HCT116 (cell line): ENCODE measurements around the gene CAMK2D. TPM values are rescaled to one million over a fixed set of nuclear protein-coding genes. Genes with fewer than 3 reads are reported as not detected.

Experiments
- ATAC-seq: fragments of 200-7000 bp; cut with Tn5 transposase; 2 replicates; pipeline ENCODE4 v1.9.1; 2020; ENCODE audit warnings: mild to moderate bottlenecking, moderate library complexity
- BruUV-seq: library from RNA; stranded (reverse); fragments of 400-500 nt; replicated peaks from 2 replicates; lab custom pipeline; 2021; lab: Mats Ljungman, UMichigan
- CTCF ChIA-PET: fragments of 300-600 bp; sonication (Branson Sonifier 250); formaldehyde crosslinking; loops from one replicate; lab custom pipeline; 2021; ENCODE audit warnings: antibody characterized with exemption; lab: Charles Lee
- POLR2A ChIA-PET: fragments of 300-600, 350-600 bp; sonication (Branson Sonifier 250); formaldehyde crosslinking; loops from one replicate; lab custom pipeline; 2021; ENCODE audit warnings: antibody characterized with exemption; lab: Charles Lee
- RAD21 ChIA-PET, 2 experiments: fragments of 300-600 bp; sonication (Branson Sonifier 250); formaldehyde crosslinking; loops; one replicate each; lab custom pipeline; 2023; ENCODE audit warnings: low total read pairs in 2 of 2; ENCODE audit not compliant: uncharacterized antibody in 2 of 2, unreplicated experiment in 2 of 2, low non-redundant PET in 1 of 2; lab: Charles Lee
- DNase-seq: peaks from one replicate; pipeline ENCODE4 v3.0.0-alpha.2; 2010; ENCODE audit warnings: low read depth, low spot score
- H2AFZ ChIP-seq: fragments of 200-600 bp; shearing (Covaris generic), sonication (generic); 2 replicates; pipeline ENCODE4 v1.6.1; 2017; ENCODE audit warnings: low read depth, mixed run types, mixed read lengths, antibody characterized with exemption, low read length; ENCODE audit not compliant: poor library complexity, severe bottlenecking
- H3K27ac ChIP-seq: 2 replicates; pipeline ENCODE4 v1.5.1; 2012; ENCODE audit warnings: low read depth, low read length
- H3K27me3 ChIP-seq: fragments of 200-600 bp; sonication (generic); 2 replicates; pipeline ENCODE4 v1.6.1; 2016; ENCODE audit warnings: mixed run types, low read length, mixed read lengths; ENCODE audit not compliant: insufficient read depth
- H3K36me3 ChIP-seq, 2 experiments: fragments of 200-500 bp in 1 of 2; fragments of 200-600 bp in 1 of 2; sonication (Bioruptor generic) in 1 of 2; sonication (generic) in 1 of 2; 2 replicates each; pipeline versions ENCODE4 v1.5.1 to v1.6.1; 2014 to 2016; ENCODE audit warnings: low read length in 2 of 2, inconsistent platforms in 1 of 2, mixed read lengths in 1 of 2, mixed run types in 1 of 2; ENCODE audit not compliant: insufficient read depth in 2 of 2, control insufficient read depth in 1 of 2
- H3K4me1 ChIP-seq, 2 experiments: fragments of 200-600 bp in 1 of 2; sonication (generic) in 1 of 2; 2 replicates each; pipeline versions ENCODE4 v1.5.1 to v1.6.1; 2012 to 2017; ENCODE audit warnings: low read length in 2 of 2, inconsistent platforms in 1 of 2, mild to moderate bottlenecking in 1 of 2, mixed read lengths in 1 of 2, mixed run types in 1 of 2, moderate library complexity in 1 of 2; ENCODE audit not compliant: insufficient read depth in 2 of 2, control insufficient read depth in 1 of 2
- H3K4me2 ChIP-seq: fragments of 200-600 bp; sonication (generic); 2 replicates; pipeline ENCODE4 v1.6.1; 2017; ENCODE audit warnings: mixed run types, low read length, mixed read lengths
- H3K4me3 ChIP-seq, 2 experiments: fragments of 200-600 bp in 1 of 2; sonication (generic) in 1 of 2; replicated peaks in 1 of 2; 2 replicates each; pipeline ENCODE4 v1.5.1; 2011 to 2016; ENCODE audit warnings: low read length in 2 of 2, control low read depth in 1 of 2, low read depth in 1 of 2, mild to moderate bottlenecking in 1 of 2, mixed read lengths in 1 of 2, mixed run types in 1 of 2
- H3K79me2 ChIP-seq: fragments of 200-600 bp; sonication (generic); 2 replicates; pipeline ENCODE4 v1.6.1; 2017; ENCODE audit warnings: mild to moderate bottlenecking, mixed run types, low read length, moderate library complexity, mixed read lengths; ENCODE audit not compliant: insufficient read depth
- H3K9ac ChIP-seq: fragments of 200-600 bp; sonication (generic); 2 replicates; pipeline ENCODE4 v1.6.1; 2016; ENCODE audit warnings: low read length, mixed read lengths
- H3K9me2 ChIP-seq: fragments of 200-600 bp; sonication (generic), shearing (Covaris generic); 2 replicates; pipeline ENCODE4 v1.6.1; 2017; ENCODE audit warnings: mixed run types, mild to moderate bottlenecking, moderate library complexity; ENCODE audit not compliant: insufficient read depth
- H3K9me3 ChIP-seq, 2 experiments: fragments of 200-500 bp in 1 of 2; fragments of 200-600 bp in 1 of 2; sonication (Bioruptor generic) in 1 of 2; sonication (generic) in 1 of 2; 2 replicates each; pipeline ENCODE4 v1.6.1; 2014 to 2017; ENCODE audit warnings: low read length in 2 of 2, mixed read lengths in 2 of 2, inconsistent platforms in 1 of 2, low read depth in 1 of 2, mild to moderate bottlenecking in 1 of 2, mixed run types in 1 of 2, moderate library complexity in 1 of 2; ENCODE audit not compliant: control insufficient read depth in 1 of 2, insufficient read depth in 1 of 2
- H4K20me1 ChIP-seq: fragments of 200-600 bp; sonication (generic), shearing (Covaris generic); 2 replicates; pipeline ENCODE4 v1.6.1; 2017; ENCODE audit warnings: mixed run types, mild to moderate bottlenecking, moderate library complexity; ENCODE audit not compliant: insufficient read depth
- CEBPB ChIP-seq: IDR thresholded peaks from 2 replicates; pipeline ENCODE4 v1.6.1; 2012; ENCODE audit warnings: low read depth
- EGR1 ChIP-seq: IDR thresholded peaks from 2 replicates; pipeline ENCODE4 v1.6.1; 2012; ENCODE audit warnings: low read depth
- EZH2 ChIP-seq: fragments of 200-600 bp; sonication (generic); IDR thresholded peaks from 2 replicates; pipeline ENCODE4 v1.6.1; 2017; ENCODE audit warnings: antibody characterized with exemption, mixed run types
- JUND ChIP-seq: IDR thresholded peaks from 2 replicates; pipeline ENCODE4 v1.6.1; 2012
- SP1 ChIP-seq: IDR thresholded peaks from 2 replicates; pipeline ENCODE4 v1.6.1; 2012; ENCODE audit warnings: low read depth
- TCF7L2 ChIP-seq: IDR thresholded peaks from 2 replicates; pipeline ENCODE4 v1.7.0; 2011; ENCODE audit warnings: borderline replicate concordance, inconsistent platforms; ENCODE audit not compliant: insufficient read depth, insufficient read length; ENCODE audit errors: extremely low read depth
- ZFX ChIP-seq: fragments of 450-650 bp; IDR thresholded peaks from 2 replicates; pipeline ENCODE4 v1.6.1; 2017
- intact Hi-C: fragments of 100-400 bp; cut with micrococcal nuclease; formaldehyde crosslinking; loops from 2 replicates; pipeline ENCODE4 v1.10.0; 2022
- total RNA-seq: library from RNA; stranded (reverse); gene quantifications from one replicate; pipeline ENCODE4 v1.2.1, GENCODE V29; 2021; ENCODE audit not compliant: unreplicated experiment
- TF ChIP-seq, protein P1 (sequence below): IDR thresholded peaks from 2 replicates; pipeline ENCODE4 v1.6.1; 2011; ENCODE audit warnings: mild to moderate bottlenecking, low read length, moderate library complexity; ENCODE audit not compliant: insufficient replicate concordance; ENCODE audit errors: extremely low read depth

CAMK2D gene
- total RNA-seq, 1 experiment from 2014 or later: 67.0 TPM

DNA sequence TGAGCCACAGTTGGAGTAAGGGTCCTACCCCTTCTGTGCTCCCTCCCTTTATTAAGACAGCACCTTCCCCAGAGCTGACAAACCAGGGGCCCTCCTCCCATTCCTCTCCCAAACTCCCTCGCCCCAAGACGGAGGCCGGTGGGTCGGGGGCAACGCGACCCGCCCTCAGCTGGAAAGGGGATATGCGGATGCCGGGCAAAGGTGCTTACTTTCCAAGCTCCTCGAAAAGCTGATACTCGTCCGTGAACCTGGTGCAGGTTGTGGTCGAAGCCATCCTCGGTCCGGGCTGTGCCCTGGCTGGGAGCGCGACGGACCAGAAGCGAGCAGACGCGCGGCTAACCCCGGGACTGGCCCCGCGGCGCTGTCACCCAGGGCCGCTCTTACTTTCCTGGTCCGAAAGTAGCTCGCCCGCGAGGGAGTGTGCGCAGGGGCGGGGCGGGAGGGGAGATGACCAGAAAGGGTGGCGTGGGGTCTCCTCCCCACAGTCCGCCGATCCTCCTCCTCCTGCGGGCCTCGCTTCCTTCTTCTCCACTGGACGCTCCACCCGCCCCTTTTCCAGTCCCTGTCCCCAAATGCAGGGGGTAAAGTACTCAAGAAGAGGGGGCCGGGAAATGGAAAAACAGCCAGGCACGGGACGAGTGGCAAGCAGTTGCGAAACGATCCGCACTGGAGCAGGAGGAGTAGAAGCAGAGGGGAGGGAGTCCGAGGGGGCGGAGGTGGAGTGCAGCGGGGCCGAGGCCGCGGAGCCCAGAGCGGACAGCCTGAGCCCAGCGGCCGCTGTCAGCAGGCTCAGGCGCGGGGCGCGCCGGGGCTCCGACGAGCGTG lies 531 bp downstream of the CAMK2D start:
- Histone ChIP-seq H3K36me3 (no peaks in the 10 kb centered on the region), H4K20me1 (no peaks in the 10 kb centered on the region), H3K27me3 (no peaks in the 10 kb centered on the region), H2AFZ (no peak overlapping the region), H3K4me1 (peaks cover 15 to 27% of the 10 kb centered on the region in 2 experiments), H3K9ac (peak overlapping the region; percentile 83), H3K9me2 (no peaks in the 10 kb centered on the region), H3K79me2 (peaks cover 40% of the 10 kb centered on the region), H3K4me3 (peak overlapping the region; percentile 79 to 88), H3K4me2 (peak overlapping the region; percentile 95), H3K9me3 (no peaks in the 10 kb centered on the region), H3K27ac (peak overlapping the region; percentile 95)
- ATAC-seq: peak; percentile 63
- RAD21 ChIA-PET: interaction anchor here in 1 of 2 experiments (1.1 kb wide), 1 partner anchor 187 kb away, joined by 3 read pairs; no protein-coding TSS in a partner anchor
- POLR2A ChIA-PET: interaction anchor here (0.8 kb wide), 1 partner anchor 294 kb away, joined by 3 read pairs; no protein-coding TSS in a partner anchor
- intact Hi-C loops: loop anchor here (1.0 to 10.0 kb wide), 6 partner anchors 214 to 466 kb away; no protein-coding TSS in a partner anchor
- no TSS peak for BruUV-seq
- CTCF ChIA-PET: interaction anchor here (1.2 kb wide), 1 partner anchor 213 kb away, joined by 6 read pairs; no protein-coding TSS in a partner anchor
- no peak for DNase-seq
- no peak for TF ChIP-seq TCF7L2
- TF ChIP-seq ZFX: peak; percentile 53
- no peak for TF ChIP-seq CEBPB
- TF ChIP-seq SP1: no peak
- TF ChIP-seq, protein P1, sequence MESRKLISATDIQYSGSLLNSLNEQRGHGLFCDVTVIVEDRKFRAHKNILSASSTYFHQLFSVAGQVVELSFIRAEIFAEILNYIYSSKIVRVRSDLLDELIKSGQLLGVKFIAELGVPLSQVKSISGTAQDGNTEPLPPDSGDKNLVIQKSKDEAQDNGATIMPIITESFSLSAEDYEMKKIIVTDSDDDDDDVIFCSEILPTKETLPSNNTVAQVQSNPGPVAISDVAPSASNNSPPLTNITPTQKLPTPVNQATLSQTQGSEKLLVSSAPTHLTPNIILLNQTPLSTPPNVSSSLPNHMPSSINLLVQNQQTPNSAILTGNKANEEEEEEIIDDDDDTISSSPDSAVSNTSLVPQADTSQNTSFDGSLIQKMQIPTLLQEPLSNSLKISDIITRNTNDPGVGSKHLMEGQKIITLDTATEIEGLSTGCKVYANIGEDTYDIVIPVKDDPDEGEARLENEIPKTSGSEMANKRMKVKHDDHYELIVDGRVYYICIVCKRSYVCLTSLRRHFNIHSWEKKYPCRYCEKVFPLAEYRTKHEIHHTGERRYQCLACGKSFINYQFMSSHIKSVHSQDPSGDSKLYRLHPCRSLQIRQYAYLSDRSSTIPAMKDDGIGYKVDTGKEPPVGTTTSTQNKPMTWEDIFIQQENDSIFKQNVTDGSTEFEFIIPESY: no peak
- TF ChIP-seq JUND: no peak
- no peak for TF ChIP-seq EZH2
- no peak for TF ChIP-seq EGR1
- TF ChIP-seq, all 23 proteins: peak for 1
